ENCODE results near the gene BGLAP. TPM values are rescaled to one million over a fixed set of nuclear protein-coding genes. Genes with fewer than 3 reads are reported as not detected.

The BGLAP gene
- total RNA-seq, 1 experiment from 2014 or later: 2.4 TPM

GRCh38 chr1:156258859-156259258 lies 16.9 kb downstream of the BGLAP start:
- Histone ChIP-seq H2BK120ac (ENCODE audit: low read depth, low read length, poor library complexity, severe bottlenecking) (no peak overlapping the region), H3K79me1 (ENCODE audit: insufficient read depth, low read depth, low read length, poor library complexity, severe bottlenecking) (no peaks in the 10 kb centered on the region), H3K4me2 (ENCODE audit: insufficient read depth, insufficient read length, low read length) (no peak overlapping the region), H3K18ac (ENCODE audit: insufficient read length, low read depth, low read length) (no peak overlapping the region), H3K9ac (ENCODE audit: extremely low read depth, insufficient read length, low read length) (no peak overlapping the region), H3K4me1 (ENCODE audit: insufficient read depth, low read length) (no peaks in the 10 kb centered on the region), H3K9me3 (ENCODE audit: control insufficient read depth, low read depth, low read length) (no peaks in the 10 kb centered on the region), H2BK15ac (ENCODE audit: low read depth, low read length) (no peak overlapping the region), H4K8ac (replicated peaks; ENCODE audit: insufficient read length, low read depth, low read length) (no peak overlapping the region), H3K27ac (ENCODE audit: insufficient read length, low read depth, low read length) (no peak overlapping the region), H3K23me2 (ENCODE audit: insufficient read length, low read depth, low read length, poor library complexity, severe bottlenecking) (no peaks in the 10 kb centered on the region), H3T11ph (ENCODE audit: low read length) (no peak overlapping the region), H3K79me2 (ENCODE audit: insufficient read depth, low read length) (no peaks in the 10 kb centered on the region), H3K56ac (ENCODE audit: insufficient read length, low read depth, low read length) (no peak overlapping the region), H3K14ac (ENCODE audit: insufficient read depth, low read length) (no peak overlapping the region), H2AFZ (ENCODE audit: low read length) (no peak overlapping the region), H3K4ac (ENCODE audit: low read depth, low read length) (no peak overlapping the region), H2BK5ac (ENCODE audit: insufficient read length, low read length) (no peak overlapping the region), H2AK5ac (ENCODE audit: insufficient read length, low read length) (no peak overlapping the region), H4K91ac (ENCODE audit: insufficient read length, low read depth, low read length) (no peak overlapping the region), H3K27me3 (ENCODE audit: insufficient read depth, low read length) (no peaks in the 10 kb centered on the region), H4K20me1 (ENCODE audit: control insufficient read depth, insufficient read depth, insufficient read length) (no peaks in the 10 kb centered on the region), H2BK20ac (ENCODE audit: low read depth, low read length, poor library complexity, severe bottlenecking) (no peak overlapping the region), H2BK12ac (ENCODE audit: insufficient read length, low read depth, low read length) (no peak overlapping the region), H3K23ac (ENCODE audit: insufficient read length, low read depth, low read length) (no peak overlapping the region), H4K5ac (ENCODE audit: insufficient read length, low read depth, low read length) (no peak overlapping the region)
- TF ChIP-seq CTCF (conservative IDR thresholded peaks at IDR 0.05): no peak
- Mint-ChIP-seq H3K36me3 (ENCODE audit: insufficient read depth in 1 of 3, low read depth in 3 of 3) (peaks cover 53 to 85% (median 74%) of the 10 kb centered on the region in 3 experiments), H3K27ac (no peak overlapping the region), H3K9me3 (no peaks in the 10 kb centered on the region), H3K27me3 (ENCODE audit: low read depth) (no peaks in the 10 kb centered on the region), H3K4me3 (no peak overlapping the region), H3K4me1 (no peaks in the 10 kb centered on the region)
- WGBS (ENCODE audit: extremely low coverage, insufficient read length, low lambda C conversion rate): no CpG with 5 or more reads among the region's 8 CpGs
- no peak for DNase-seq

All from H9 (cell line).